HG02763 (cell line): Measurements from ENCODE around the gene GRPEL1.
A peak's percentile ranks its signal among the peaks of the same experiment; 100 is the strongest.

Experiments
- ATAC-seq: cut with Tn5 transposase; IDR thresholded peaks from one replicate; pipeline ENCODE4 v1.9.1; 2021; ENCODE audit warnings: mild to moderate bottlenecking, moderate library complexity; ENCODE audit not compliant: unreplicated experiment

The GRPEL1 gene

DNA sequence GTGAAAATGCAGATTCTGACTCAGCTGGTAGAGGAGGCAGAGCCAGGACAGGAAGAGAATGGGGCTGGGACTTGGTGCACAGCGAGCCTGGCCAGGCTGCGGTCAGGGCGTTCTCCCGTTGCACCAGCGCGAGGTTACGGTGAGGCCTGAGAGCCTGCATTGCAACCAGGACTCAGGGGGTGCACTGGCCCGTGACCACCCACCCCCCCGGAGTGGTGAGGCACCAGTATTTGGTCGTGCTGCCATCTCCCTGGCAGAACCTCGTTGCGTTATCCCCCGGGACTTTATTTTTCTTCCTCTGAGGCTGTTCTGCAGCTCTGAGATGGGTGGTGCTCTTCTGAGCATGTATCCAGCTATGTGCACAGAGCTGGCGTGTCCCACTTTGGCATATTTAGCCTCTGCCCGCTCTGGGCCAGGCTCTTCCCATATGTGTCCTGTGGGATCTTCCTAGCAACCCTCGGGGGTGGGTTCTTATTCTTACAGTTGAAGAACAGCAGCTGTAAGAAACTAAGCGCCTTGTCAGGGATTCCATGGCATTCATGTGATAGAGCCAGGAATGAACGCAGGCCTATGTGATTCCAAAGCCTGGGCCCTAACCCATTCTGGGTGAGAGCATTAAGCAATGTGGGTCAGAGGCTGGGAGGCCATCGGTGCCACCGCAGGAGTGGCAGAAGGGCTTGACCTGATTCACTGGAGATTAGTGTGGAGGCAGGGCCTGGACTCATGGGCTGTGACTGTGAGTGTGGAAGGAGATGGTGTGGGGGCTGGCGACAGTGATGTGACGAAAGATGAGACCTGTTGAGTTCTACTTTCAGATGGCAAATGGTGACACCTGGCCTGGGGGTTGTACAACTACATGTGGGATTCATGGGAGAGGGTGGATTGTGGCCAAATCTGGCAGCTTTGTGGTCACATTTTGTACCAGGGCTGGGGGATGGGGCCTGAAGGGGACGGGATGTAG lies 21.6 kb downstream of the GRPEL1 start:
- ATAC-seq = no peak

DNA sequence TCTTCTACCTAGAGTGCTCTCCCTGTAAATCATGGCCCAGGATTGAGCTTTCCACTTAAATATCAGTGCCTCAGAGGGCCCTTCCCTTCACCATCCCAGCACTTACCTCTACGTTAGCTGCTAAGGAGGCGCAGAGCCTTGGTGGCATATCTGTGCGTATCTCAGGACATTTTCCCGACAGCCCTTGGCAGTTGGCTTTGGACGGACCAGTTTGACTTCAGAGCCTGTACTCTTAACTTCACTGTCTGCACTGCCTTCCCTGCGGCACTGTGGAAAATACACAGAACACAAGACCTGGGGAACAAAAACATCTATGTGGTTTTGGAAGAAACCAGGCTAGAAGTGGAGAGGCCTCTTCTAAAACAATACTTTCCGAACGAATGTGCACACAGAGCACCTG lies 22.3 kb downstream of the GRPEL1 start:
- no peak for ATAC-seq

DNA sequence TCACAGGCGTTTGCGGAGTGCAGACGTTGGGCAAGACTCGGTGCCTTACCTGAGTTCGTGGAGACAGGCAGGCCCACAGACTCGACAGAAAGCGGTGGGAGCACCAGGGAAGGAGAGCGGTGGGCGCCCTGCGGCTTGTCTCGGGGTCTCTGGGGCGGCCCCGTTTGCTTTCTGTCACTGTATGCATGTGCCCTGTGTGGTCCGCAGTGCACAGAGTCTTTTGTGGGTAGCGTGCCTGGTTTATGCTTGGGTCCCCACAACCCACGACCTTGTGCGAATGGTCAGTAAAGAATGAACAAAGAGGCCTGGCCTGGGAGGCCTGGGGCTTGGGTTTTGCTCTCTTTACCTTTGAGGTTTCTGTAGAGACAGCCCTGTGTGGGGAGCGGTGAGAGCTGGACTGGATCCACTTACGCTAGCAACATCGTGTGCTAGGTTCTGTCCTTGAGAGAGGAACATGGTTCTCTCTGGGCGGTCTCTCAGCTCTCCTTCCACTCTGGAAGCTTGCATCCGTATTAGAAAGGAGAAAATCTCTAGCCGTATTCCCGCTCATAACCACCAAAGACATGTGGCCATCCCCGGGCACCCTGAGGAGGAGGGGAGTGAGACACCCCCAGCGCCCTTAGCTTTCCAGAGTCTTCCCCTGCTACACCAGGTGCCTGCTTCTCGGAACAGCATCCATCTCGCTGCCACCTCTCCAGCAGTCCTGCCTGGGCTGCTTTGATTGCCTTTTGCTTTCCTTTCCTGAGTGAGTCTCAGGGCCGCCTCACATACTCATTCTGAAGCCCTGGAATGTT lies 23.5 kb downstream of the GRPEL1 start:
- no peak for ATAC-seq

DNA sequence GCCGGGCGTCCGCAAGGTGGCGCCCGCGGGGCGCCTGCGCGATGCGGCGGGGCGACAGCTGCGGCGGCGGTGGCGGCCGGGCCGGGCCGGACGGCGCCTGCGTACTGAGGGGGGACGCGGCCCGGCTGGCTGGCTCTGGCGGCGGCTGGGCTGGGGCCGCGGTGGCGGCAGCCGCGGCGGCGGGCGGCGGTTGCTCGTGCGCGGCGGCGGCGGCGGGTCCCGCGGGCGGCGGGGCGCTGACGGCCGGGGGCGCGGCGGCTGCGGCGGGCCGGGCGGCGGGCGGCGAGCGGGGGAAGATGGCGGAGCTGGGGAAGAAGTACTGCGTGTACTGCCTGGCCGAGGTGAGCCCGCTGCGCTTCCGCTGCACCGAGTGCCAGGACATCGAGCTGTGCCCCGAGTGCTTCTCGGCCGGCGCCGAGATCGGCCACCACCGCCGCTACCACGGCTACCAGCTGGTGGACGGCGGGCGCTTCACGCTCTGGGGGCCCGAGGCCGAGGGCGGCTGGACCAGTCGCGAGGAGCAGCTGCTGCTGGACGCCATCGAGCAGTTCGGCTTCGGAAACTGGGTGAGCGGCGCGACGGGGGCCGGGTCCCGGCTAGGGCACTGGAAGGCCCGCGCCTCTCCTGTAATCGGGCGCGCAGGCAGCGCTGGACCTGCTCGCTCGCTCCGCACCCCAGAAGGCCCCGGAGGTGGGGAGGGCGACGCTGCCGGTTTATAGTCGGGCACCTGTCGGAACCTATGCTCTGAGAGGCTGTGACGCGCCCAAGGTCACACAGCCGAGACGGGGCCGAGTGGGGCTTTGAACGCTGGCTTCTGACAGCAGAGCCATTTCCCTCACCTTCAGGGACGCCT lies 24.4 kb downstream of the GRPEL1 start, which contains the start of gene TADA2B:
TADA2B (plus strand) TSS at position 89 of the 853 bp plus-strand sequence; CDS start at position 297, 208 bp downstream.
- peak; percentile 14 for ATAC-seq

DNA sequence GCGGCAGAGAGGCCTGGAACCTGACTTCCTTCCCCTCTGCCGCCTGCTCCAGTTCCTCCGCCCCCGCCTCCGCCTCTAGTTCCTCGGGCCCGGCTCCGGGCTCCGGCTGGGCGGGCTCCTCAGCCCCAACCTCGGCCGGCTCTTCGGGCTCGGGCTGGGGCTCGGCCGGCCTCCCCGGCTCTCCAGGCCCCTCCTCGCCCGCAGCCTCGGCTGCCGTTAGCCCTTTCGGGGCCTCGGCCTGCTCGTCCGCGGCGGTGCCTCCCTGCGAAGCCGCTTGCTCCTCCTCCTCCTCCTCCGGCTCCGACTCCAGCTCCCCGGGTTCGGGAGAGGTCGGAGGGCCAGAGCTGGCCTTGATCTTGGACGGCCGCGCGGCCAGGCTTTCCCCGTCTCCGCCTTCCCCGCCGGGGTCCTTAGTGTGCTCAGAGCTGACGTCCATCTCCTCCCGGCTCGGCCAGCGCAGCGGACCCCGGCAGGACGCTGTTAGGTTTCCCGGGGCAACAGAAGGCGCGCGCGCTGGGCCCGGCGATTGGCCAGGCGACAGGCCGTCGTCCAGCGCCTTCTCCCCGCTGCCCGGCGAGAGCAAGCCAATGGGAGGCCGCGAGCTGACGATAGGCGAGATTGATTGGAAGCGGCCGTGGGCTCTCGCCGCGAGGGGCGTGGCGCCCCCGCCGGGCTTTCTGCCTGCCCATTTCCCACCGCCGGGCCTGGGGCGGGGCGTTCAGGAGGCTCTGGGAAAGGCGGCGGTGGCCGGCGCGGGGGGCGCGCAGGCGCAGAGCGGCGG lies 25.2 kb downstream of the GRPEL1 start:
- peak; percentile 76 for ATAC-seq

DNA sequence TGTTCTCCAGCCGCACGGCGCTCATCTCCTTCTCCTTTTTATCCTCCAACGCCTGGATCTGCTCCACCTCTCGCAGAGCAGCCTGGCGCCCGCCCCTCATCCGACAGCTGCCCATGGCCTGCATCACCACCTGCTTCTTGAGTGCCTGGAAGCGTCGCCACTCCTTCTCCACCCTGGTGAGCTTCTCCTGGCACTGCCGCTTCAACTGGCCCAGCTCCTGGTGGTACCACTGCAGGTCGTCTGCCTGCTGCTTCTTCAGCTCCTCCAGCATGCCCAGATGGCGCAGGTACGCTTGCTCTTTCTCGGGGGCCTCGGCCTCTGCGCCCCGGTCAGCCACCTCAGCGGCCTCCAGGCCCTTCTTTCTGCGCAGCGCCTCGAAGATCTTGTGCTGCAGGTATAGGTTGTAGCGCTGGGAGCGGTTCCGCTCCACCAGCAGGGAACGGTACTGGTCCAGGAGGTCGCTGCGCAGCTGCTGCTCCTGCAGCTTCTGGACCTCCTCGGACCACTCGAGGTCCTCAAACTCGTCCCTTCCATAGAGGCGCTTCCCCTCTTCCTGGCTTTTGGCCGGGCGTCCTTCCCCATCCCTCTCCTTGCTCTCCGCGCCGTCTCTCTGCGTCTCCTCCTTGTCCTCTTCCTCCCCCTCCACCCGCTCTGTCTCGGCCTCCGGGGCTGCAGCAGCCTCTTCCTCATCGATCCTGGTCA lies 25.9 kb downstream of the GRPEL1 start:
- ATAC-seq = no peak

DNA sequence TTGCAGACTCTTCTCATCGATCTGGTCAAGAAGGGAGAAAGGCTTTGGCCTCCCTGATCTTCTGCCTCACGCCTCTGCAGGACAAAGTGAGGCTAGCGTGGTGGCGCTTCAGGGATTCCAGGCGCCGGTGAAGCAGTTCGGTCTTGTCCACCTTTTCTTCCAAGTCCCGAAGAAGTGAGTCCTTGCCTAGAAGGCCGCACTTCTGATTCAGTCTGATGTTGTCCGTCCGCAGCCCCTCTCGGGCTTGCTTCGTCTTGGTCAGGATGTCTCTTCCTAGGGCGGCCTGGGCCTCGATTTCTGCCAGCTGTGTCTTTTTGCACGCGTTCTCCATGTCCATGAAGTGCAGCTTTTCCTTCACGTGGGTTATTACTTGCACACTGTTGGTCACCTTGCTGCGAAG lies 26.6 kb downstream of the GRPEL1 start:
- no peak for ATAC-seq

DNA sequence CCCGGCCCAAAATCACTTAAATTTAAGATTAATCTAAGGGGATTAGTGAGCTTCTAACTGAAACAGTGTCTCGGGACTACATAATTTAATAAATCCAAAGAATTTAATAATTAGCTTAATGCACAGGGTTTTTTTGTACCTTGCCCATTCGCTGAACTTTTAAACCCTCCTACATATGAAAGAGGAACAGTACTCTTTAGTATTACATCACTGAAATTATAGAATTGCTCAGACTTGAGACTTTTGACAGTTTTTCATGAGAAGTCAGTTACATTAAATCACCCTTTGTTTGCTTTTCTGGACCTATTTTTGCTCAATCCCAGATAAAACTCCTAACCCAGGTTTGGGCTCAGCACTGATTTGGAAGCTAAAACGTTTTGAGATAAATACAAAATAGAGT lies 27.1 kb downstream of the GRPEL1 start:
- ATAC-seq = no peak

DNA sequence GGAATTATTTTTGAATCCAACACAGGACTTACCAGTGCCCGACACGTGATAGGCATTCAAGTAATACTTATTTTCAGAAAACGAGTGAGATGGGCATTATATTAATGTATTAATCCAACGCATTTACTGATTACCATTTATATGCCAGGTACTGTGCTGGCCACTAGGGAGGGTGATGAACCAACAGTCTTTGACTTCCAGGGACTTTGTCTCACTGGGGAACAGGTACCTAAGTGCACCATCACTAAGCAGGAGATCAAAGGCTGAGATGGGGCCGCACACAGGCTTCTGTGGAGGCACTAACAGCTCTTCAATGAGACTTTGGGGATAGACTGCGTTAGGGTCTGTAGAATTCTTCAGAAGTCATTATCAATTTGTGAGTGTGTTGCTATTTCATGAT lies 30.4 kb downstream of the GRPEL1 start:
- ATAC-seq = no peak

DNA sequence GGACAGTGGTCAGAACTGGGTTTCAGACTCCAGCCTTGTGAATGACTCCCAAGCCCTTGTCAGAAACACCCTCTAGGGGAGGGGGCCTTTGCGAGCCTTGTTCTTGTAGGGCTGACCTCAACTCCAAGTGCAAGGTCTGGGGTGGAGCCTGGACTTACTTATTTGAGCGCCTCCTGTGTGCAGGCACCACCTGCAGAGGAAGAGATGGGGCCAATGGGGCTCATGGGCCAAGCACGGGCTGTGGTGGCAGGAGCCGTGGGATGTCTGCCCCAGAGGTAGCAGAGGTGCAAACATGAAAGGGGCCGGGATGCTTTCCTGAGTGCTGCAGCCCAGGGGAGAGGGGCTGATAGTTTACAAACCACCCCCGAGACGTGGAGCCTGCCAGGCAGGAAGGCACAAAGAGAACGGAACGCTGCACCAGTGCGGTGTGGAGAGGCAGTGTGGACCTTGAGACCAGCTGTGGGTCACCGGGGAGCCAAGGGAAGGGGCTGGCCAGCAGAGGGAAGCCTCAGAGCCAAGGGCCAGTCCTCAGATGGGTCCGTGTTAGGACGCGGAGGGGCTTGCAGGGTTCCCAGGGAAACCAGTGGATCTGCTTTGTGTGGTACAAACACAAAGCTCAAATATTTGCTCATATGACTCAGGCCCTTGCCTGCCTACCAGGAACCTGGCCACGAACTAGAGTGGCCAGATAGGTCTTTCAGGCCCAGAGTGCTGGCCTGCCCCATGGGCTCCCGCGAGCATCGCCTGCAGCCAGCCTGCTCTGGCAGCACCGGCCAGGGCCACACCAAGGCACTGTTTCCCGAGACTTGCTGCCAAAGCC lies 33.4 kb downstream of the GRPEL1 start:
- no peak for ATAC-seq

DNA sequence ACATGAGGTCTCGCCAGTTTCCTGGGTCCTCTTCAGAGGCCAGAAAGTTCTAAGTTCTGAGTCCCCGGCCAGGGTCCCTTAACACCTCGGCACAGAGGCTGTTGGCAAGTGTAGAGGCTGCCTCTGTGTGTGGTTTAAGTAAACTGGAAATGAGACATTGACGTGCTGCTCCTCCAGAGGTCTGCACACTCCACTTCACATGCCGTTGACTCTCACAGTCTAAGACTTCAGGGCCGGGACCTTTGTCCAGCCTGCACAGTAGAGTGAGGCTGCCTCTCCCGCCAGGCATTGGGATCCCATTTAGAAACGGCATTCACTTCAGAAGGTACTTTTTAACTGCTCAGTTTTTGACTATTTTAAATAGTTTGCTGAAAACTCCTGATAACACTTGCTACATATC lies 35.3 kb downstream of the GRPEL1 start:
- no peak for ATAC-seq

DNA sequence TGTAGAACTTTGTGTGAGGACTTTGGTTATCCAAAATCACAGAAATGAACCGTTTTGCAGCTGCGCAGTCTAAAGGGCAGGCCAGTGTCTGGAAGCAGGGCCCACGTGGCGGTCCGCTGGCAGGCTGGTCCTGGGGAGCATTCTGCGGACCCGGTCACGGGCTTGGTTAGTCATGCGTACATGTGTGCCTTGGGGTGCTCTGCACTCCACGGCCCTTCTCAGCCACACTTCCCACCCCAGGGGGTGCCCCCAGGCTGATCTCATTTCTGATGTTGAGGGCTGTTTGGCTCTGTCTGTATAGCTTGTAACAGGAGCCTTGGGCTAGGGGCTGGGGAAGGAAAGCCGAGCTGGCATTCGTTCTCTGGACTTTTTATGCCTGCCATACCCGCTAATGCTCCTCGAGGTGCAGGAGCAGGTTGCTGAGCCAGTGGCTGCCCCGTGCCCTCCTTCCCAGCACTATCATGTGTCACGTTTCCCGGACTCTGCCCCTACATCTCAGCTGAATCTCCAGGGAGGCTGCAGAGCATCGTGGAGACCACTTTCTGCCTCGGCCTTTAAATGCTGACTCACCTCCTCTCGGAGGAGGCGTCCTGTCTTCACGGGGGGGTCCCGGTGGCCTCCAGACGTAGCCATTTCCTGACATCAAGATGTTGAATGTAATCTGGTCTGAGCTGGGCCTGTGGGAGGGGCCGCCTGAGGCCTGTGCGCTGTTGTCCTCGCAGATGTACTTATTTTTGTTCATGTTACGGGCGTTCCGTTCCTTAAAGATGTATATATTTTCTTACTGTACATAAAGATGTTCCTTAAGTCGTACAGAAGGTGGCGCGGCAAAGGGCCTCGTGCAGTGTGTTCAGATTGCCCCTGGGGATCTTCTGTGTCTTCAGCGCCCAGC lies 36.1 kb downstream of the GRPEL1 start:
- no peak for ATAC-seq

DNA sequence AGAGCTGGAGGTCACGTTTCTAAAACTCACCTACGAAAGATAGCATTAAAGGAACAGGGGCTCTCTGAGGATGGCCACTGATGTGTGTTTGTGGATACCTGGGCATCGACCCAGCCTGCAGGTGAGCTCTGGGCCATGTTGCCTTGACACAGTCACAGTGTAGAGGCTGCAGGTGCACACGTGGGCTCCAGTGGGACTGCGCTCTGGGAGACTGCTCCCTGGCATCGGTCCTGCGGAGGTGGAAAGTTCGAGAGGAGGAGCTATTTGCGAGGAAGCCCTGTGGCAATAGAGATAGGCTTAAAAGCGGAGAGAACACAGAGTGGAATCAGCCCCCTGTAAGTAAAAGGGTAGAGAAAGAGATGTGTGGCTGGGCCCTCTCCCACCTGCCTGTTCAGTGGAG lies 37.0 kb downstream of the GRPEL1 start:
- ATAC-seq = no peak

DNA sequence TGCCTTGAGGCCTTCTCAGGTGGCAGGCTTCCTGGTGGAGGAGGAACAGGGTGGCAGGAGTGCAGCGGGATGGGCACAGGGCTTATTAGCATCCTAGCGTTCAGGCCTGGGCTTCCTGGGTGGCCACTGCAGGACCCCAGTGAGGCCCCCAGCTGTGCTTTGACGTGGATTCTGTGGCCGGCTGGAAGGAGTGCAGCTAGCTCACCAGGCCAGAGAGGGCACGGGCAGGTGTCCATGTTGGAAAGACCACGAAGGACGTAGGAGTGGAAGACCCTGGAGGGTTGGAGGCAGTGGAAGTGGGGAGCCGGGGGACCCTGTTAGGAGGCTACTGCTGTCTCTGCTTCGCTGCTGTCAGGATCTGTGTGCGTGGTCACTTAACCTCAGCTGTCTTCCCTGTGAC lies 37.9 kb downstream of the GRPEL1 start:
- no peak for ATAC-seq

DNA sequence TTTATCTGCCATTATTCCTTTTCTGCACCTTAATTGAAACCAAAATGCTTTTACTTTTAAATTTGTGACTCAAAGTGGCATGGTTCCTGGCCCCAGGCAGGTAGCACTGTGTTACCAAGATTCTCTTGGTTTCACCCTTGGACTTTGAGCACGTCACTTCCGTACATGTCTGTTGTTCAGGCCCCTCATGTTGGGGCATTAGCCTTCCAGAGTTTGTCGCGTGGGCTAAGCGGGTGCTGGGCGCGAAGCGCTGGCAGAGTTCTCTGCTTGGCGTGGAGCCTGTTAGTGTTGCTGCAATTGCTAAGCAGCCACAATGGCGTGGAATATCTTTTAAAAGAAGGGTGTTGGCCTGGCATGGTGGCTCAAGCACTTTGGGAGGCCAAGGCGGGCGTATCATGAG lies 38.7 kb downstream of the GRPEL1 start:
- no peak for ATAC-seq

DNA sequence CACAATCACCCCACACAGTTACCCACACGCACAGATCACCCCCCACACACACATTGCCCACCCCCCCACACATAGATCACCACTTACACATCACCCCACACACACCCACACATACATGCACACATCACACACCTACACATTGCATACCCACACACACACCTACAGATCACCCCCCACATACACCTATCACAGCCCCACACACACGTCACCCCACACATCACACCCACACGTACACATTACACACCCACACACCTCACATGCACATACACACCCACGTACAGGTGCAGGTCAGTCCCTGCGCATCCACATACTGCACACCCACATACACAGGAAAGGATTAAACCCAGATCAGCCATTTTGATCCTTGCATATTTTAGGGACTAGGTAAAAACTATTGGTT lies 40.0 kb downstream of the GRPEL1 start:
- no peak for ATAC-seq

DNA sequence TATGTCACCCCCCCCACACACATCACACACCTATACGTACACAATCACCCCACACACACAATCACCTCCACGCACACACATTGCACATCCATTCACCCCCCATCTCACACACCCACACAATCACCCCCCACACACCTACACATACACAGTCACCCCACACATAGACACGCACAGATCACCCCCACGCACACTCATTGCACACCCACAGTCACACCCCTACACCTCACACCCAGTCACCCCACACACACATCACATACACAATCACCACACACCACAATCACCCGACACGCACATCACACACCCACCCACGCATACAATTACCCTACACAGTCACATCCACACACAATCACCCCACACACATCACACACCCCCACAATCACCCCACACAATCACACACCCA lies 40.6 kb downstream of the GRPEL1 start:
- ATAC-seq = no peak

DNA sequence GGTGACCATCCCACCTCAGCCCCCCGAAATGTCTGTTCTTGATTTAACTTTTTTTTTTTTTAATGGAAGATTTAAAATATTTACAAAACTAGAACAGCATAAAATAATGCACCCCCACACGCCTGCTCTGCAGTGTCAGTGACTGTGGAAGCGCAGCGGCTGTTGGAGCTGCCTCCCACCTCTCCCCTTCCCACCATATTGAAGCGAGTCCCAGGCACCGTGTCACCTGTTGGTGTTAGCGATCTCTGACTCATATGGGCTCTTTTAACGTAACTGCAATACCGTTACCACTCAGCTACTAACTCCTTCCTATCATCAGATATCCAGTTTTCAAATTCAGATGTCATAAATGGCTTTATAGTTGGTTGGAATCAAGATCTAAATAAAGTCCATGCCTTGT lies 41.8 kb downstream of the GRPEL1 start:
- ATAC-seq = no peak
